ENCODE measurements around the gene SCARB1. TPM values are rescaled to one million over a fixed set of nuclear protein-coding genes. Genes with fewer than 3 reads are reported as not detected.
A peak's percentile ranks its signal among the peaks of the same experiment; 100 is the strongest.

Gene SCARB1
- total and polyA plus RNA-seq, 2 of the 13 experiments (the other 11 are each of a cell fraction or from before 2014, with no cell fraction given): 63.4 to 160 TPM

DNA sequence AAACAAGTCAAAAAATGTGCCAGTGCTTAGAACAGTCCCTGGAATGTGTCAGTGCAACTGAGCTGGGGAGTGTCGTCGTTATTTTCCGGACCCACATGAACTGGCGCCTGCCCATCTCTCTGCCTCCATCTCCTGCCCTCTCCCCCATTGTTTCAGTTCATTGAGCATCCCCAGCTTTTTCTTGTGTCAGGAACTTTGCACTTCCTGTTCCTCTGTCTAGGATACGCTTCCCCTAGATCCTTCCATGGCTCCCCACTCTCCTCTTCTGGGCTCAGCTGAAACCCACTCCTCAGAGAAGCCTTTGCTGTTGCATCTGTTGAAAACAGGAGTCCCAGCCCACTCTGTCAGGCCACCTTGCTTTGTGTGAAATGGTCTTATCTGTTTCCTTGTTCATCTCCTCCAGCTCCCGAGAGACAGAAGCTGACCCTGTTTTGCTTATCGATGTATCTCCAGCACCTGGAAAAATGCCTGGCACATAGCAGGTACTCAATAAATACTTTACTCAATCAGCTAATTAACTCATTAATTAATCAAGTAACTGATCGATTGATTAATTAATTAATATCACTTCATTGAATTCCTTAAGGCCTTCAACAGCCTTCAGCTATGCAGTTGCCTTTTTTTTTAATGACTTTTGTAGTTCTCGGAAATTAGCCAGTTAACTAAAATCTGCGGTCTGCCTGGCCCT is 2.7 kb upstream of the SCARB1 start:
- Histone ChIP-seq H2AFZ (ENCODE audit: low read length) (no peak overlapping the region), H3K9me3 (ENCODE audit: low read length) (no peaks in the 10 kb centered on the region), H3K27ac (ENCODE audit: extremely low read length, insufficient read depth, low read length) (no peak overlapping the region), H3K9ac (ENCODE audit: insufficient read depth, low read depth, low read length) (no peak overlapping the region), H4K20me1 (ENCODE audit: insufficient read depth, low read length) (no peaks in the 10 kb centered on the region), H3K4me2 (ENCODE audit: low read depth, low read length) (no peak overlapping the region), H3K79me2 (ENCODE audit: insufficient read depth, low read length) (peaks cover 23% of the 10 kb centered on the region), H3K4me1 (ENCODE audit: insufficient read depth, low read length) (peaks cover 76% of the 10 kb centered on the region), H3K4me3 (replicated peaks in 1 of 3; ENCODE audit: insufficient read depth in 1 of 3, low read depth in 2 of 3, low read length in 3 of 3) (no peak overlapping the region), H3K27me3 (ENCODE audit: control insufficient read depth in 1 of 2, insufficient read depth in 2 of 2, low read length in 2 of 2) (no peaks in the 10 kb centered on the region; a peak in 1 of 5 replicates), H3K36me3 (replicated peaks in 1 of 2; ENCODE audit: control insufficient read depth in 1 of 2, insufficient read depth in 2 of 2, low read length in 2 of 2) (peaks cover 0 to 6% of the 10 kb centered on the region in 2 experiments; a peak in 1 of 5 replicates)
- intact Hi-C loops (cut with micrococcal nuclease; ENCODE audit: unreplicated experiment) (no loop called here), in situ Hi-C loops (cut with HindIII; ENCODE audit: extremely low pct_ligation_motif_present, low pct_unique_long_range_greater_than_20kb) (no loop called here)
- TF ChIP-seq, protein P1, sequence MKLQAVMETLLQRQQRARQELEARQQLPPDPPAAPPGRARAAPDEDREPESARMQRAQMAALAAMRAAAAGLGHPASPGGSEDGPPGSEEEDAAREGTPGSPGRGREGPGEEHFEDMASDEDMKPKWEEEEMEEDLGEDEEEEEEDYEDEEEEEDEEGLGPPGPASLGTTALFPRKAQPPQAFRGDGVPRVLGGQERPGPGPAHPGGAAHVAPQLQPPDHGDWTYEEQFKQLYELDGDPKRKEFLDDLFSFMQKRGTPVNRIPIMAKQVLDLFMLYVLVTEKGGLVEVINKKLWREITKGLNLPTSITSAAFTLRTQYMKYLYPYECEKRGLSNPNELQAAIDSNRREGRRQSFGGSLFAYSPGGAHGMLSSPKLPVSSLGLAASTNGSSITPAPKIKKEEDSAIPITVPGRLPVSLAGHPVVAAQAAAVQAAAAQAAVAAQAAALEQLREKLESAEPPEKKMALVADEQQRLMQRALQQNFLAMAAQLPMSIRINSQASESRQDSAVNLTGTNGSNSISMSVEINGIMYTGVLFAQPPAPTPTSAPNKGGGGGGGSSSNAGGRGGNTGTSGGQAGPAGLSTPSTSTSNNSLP (IDR thresholded peaks at IDR 0.05; ENCODE audit: low read depth, low read length): peak; percentile 26; the same call in 1 of the 2 replicates
- TF ChIP-seq, protein P2, sequence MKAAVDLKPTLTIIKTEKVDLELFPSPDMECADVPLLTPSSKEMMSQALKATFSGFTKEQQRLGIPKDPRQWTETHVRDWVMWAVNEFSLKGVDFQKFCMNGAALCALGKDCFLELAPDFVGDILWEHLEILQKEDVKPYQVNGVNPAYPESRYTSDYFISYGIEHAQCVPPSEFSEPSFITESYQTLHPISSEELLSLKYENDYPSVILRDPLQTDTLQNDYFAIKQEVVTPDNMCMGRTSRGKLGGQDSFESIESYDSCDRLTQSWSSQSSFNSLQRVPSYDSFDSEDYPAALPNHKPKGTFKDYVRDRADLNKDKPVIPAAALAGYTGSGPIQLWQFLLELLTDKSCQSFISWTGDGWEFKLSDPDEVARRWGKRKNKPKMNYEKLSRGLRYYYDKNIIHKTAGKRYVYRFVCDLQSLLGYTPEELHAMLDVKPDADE (CRISPR knock-in tag; IDR thresholded peaks at IDR 0.05): no peak
- no peak for TF ChIP-seq SIX4 (CRISPR knock-in tag; IDR thresholded peaks at IDR 0.05)
- no TSS peak for BruUV-seq (replicated peaks)
- POLR2A ChIA-PET: no interaction called here
- CTCF ChIA-PET (ENCODE audit: low intra/inter-chr PET ratio, low total read pairs): no interaction called here
- ATAC-seq (no peak), FAIRE-seq (no peak), DNase-seq (ENCODE audit: low spot score) (no peak)
- 76% methylated on average over 10 of the region's 10 CpGs for WGBS (ENCODE audit: low lambda C conversion rate)

DNA sequence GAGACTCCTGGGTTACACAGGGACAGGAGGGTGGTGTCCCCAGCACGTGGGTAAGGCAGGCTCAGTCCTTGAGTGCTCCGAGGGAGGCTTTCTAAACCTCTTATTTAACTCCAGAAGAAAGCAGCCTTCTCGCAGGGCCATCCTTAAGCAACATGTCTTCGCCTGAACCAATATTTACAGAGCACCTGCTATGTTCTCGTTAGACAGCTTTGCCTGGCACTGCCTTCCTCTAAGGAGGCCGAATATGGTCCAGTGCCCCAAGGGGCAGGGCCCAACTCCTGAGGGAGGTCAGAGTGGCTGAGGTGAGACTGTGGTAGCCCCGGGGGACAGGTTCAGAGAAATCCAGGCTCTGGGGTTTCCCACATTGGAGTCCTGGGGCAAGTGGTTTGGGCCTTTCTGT is 2.1 kb upstream of the SCARB1 start:
- Histone ChIP-seq H3K27ac (ENCODE audit: extremely low read length, insufficient read depth, low read length) (no peak overlapping the region), H3K4me2 (ENCODE audit: low read depth, low read length) (no peak overlapping the region), H3K79me2 (ENCODE audit: insufficient read depth, low read length) (peaks cover 29% of the 10 kb centered on the region), H4K20me1 (ENCODE audit: insufficient read depth, low read length) (no peaks in the 10 kb centered on the region), H2AFZ (ENCODE audit: low read length) (no peak overlapping the region), H3K4me1 (ENCODE audit: insufficient read depth, low read length) (peaks cover 76% of the 10 kb centered on the region), H3K4me3 (replicated peaks in 1 of 3; ENCODE audit: insufficient read depth in 1 of 3, low read depth in 2 of 3, low read length in 3 of 3) (no peak overlapping the region), H3K9me3 (ENCODE audit: low read length) (no peaks in the 10 kb centered on the region), H3K36me3 (replicated peaks in 1 of 2; ENCODE audit: control insufficient read depth in 1 of 2, insufficient read depth in 2 of 2, low read length in 2 of 2) (peaks cover 0 to 7% of the 10 kb centered on the region in 2 experiments; a peak in 1 of 5 replicates), H3K9ac (ENCODE audit: insufficient read depth, low read depth, low read length) (no peak overlapping the region), H3K27me3 (ENCODE audit: control insufficient read depth in 1 of 2, insufficient read depth in 2 of 2, low read length in 2 of 2) (no peaks in the 10 kb centered on the region; a peak in 1 of 5 replicates)
- POLR2A ChIA-PET: no interaction called here
- FAIRE-seq (no peak), ATAC-seq (no peak), DNase-seq (ENCODE audit: low spot score) (no peak)
- CTCF ChIA-PET (ENCODE audit: low intra/inter-chr PET ratio, low total read pairs): no interaction called here
- no TSS peak for BruUV-seq (replicated peaks)
- in situ Hi-C loops (cut with HindIII; ENCODE audit: extremely low pct_ligation_motif_present, low pct_unique_long_range_greater_than_20kb): no loop called here
- intact Hi-C loops (cut with micrococcal nuclease; ENCODE audit: unreplicated experiment): no loop called here
- no peak for TF ChIP-seq RARA (CRISPR knock-in tag; IDR thresholded peaks at IDR 0.05)
- no peak for TF ChIP-seq ERF (CRISPR knock-in tag; IDR thresholded peaks at IDR 0.05)
- TF ChIP-seq ZNF335 (CRISPR knock-in tag; IDR thresholded peaks at IDR 0.05): no peak
- TF ChIP-seq MAFF (IDR thresholded peaks at IDR 0.05; ENCODE audit: low read depth, low read length): no peak
- TF ChIP-seq ZNF558 (CRISPR knock-in tag; IDR thresholded peaks at IDR 0.05; ENCODE audit: borderline replicate concordance): no peak
- TF ChIP-seq, protein P3, sequence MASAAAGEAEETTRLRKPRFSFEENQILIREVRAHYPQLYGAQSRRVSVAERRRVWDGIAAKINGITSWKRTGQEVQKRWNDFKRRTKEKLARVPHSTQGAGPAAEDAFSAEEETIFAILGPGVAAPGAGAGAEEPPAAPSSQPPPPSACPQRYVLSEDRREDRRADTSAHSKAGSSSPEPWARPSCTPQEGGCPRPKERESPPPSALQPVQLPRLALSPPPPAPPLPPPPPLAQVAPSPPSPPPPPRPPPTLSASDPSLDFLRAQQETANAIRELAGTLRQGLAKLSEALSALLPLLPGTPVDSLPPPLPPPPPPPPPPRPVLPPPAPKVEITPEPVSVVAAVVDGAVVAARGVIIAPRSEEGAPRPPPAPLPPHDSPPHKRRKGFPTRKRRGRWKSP (CRISPR knock-in tag; IDR thresholded peaks at IDR 0.05): no peak
- no peak for TF ChIP-seq ZNF781 (CRISPR knock-in tag; IDR thresholded peaks at IDR 0.05; ENCODE audit: borderline replicate concordance, not compliant biosample characterization)
- WGBS (ENCODE audit: low lambda C conversion rate): 88% methylated on average over 6 of the region's 7 CpGs
